GM19463 (cell line): ENCODE data around the gene HNRNPH1.

Experiments
- ATAC-seq: cut with Tn5 transposase; IDR thresholded peaks from one replicate; pipeline ENCODE4 v1.9.1; 2021; ENCODE audit warnings: mild to moderate bottlenecking, moderate library complexity; ENCODE audit not compliant: unreplicated experiment

Gene HNRNPH1

GRCh38 chr5:179606071-179606909 lies 17.2 kb downstream of the HNRNPH1 start:
- ATAC-seq = no peak

GRCh38 chr5:179605026-179605833 lies 18.2 kb downstream of the HNRNPH1 start:
- no peak for ATAC-seq

GRCh38 chr5:179603308-179603707 lies 20.2 kb downstream of the HNRNPH1 start:
- no peak for ATAC-seq

GRCh38 chr5:179601871-179602625 lies 21.4 kb downstream of the HNRNPH1 start:
- no peak for ATAC-seq

- ATAC-seq = no peak
Observed at GRCh38 chr5:179599973-179600372, 23.5 kb downstream of the HNRNPH1 start.

DNA sequence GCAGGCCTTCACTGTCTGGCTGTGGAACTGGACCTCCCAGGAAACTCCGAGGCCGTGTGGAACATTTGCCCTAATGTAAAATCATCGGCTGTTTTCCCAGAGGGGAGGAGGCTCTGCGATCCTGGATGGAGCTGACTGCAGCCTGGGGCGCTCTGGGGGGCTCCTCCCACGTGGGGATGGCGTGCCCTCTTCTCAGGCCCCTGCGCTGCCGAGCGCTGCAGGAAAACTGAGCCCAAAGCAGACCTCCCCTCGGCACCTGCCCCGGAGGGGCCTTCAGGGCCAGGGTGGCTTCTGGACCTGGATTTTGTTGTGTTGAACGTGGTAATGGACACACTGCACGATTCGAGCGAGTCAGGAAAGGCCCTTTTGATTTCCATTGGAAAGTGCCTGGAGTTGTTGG lies 23.9 kb downstream of the HNRNPH1 start:
- no peak for ATAC-seq

DNA sequence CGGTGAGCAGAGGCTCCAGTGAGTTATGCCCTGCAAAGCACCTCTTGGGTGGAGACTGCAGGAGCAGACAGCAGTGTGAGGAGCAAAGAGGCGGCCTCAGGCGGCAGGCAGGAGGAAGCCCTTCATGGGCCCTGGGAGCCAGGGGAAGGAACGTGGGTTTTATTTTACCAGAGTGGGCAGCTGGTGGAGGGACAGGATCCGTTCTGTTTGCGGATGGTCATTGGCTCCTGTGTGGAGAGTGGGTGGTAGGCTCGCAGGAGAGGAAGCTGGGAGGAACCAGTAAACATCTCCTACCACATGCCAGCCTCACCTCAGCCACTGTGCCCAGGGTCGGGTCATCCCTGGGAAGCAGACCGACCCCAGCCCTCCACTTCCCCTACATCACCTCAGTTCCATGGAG lies 24.4 kb downstream of the HNRNPH1 start:
- ATAC-seq = no peak

DNA sequence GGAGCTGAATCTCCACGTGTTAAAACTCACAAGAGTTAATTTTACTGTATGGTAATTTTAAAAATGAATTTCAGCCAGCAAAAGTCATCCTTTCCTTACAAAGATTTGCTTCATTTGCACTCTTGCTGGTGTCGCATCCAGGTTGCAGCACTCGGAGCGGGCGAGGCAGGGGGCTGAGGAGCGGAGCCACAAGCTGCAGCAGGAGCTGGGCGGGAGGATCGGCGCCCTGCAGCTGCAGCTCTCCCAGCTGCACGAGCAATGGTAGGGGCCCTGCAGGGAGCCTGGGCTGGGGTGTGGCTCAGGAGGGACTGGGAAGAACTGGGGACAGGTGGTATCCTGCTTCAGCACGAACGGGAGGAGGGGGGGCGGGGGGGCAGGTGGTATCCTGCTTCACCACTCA lies 27.1 kb downstream of the HNRNPH1 start:
- no peak for ATAC-seq

- no peak for ATAC-seq
Observed at GRCh38 chr5:179595916-179596315, 27.6 kb downstream of the HNRNPH1 start.

DNA sequence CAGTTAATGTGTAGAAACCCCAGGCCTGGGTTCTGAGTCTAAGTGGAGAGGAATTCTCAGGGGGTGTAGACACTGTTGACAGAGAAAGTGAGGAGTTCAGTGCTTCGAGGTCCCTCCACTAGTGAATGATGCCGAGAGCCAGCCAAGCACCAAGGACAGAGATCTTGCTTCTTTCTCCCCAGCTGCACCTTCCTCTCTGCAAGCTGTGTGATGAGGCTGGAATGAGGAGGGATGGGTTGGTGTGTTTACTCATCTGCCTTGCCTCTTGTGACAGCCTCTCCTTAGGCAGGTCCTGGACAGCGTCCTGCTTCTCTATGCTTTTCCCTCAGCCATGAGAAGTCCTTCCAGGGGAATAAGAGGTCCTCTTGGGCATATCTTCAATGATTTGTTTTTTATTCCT lies 35.3 kb downstream of the HNRNPH1 start:
- no peak for ATAC-seq

GRCh38 chr5:179585941-179586401 lies 37.5 kb downstream of the HNRNPH1 start:
- no peak for ATAC-seq

DNA sequence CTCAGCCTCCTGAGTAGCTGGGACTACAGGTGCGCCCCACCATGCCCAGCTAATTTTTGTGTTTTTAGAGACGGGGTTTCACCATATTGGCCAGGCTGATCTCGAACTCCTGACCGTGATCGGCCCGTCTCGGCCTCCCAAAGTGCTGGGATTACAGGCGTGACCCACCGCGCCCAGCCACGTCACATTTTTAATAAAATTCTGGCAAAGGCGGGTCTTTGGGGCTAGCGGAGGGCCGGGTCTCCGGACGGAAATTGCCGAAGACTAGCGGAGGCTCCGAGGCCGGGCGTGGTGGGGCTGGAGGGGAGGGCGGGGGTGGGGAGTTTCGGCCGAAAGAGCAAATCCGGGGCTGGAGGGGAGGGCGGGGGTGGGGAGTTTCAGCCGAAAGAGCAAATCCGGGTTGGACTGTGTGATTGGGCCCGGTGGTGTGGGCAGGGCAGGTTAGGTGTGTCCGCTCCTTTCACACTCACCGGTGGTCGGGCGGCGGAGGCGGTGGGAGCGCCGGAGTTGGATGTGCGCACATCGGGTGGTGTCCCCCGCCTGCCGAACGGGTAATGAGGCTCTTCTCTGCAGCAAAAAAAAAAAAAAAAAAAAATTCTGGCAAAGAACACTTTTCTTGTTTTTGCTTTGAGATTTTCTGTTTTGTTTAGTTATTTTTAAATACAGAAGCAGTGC lies 46.0 kb downstream of the HNRNPH1 start:
- no peak for ATAC-seq

DNA sequence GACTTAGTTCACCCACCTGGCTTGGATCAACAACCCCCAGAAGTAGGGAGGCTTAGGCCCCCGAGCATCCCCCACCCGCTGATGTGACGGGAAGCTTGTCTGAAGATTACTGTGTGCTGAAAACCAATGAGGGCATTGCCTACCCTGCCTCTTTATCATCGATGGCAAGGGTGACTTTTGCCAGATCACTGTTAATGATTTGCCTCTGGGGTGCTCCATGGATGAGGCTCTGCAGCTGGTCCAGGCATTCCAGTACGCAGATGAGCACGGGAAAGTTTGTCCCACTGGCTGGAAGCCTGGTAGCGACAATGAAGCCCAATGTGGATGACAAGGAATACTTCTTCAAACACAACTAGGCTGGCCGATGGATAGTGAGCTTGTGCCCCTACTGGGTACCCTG lies 51.1 kb downstream of the HNRNPH1 start:
- ATAC-seq = no peak

DNA sequence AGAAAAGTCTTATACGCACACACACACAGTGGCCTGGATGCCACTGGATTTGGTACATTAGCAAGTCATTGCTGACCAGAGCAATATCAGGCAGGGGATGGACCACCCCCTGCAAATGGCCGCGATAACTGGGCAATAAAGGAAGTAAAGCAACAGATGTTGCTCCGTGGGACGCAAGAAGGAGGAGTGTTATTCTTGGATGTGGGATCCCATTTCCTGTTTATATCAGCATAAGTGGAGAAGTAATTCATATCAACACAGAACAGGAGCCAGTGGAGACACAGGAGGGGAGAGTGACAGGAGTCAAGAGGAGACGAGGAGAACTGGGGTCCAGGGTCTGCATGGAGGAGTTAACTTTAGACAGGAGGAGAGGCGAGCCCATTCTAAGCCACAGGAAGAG lies 54.8 kb downstream of the HNRNPH1 start:
- no peak for ATAC-seq

DNA sequence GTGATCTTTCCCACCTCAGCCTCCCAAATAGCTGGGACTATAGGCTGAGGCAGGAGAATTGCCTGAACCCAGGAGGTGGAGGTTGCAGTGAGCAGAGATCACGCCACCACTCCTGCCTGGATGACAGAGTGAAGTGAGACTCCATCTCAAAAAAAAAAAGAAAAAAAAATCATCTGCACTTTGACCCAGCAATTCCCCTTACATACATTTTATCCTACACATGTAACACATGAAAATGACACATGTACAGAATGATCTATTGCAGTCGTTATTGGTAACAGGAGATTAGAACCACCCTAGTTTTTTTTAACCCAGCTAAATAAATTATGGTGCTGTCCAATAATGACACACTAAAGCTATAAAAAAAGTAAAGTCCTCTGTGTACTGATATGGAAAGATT lies 58.9 kb downstream of the HNRNPH1 start:
- ATAC-seq = no peak
